NT2/D1 (cell line): ENCODE results near the gene AMH.

Experiments
- YY1 ChIP-seq: IDR thresholded peaks from 2 replicates; pipeline ENCODE4 v1.6.1; 2011; ENCODE audit not compliant: insufficient read length, insufficient read depth
- ZNF274 ChIP-seq: IDR thresholded peaks from 2 replicates; pipeline ENCODE4 v1.6.1; 2011; ENCODE audit warnings: mild to moderate bottlenecking, low read depth, low read length

- TF ChIP-seq ZNF274 (no peak), YY1 (no peak)
Observed at GRCh38 chr19:2300533-2300932, 51.4 kb downstream of the AMH start.
